A673 (cell line): ENCODE measurements around the gene FBXO11. TPM values are rescaled to one million over a fixed set of nuclear protein-coding genes. Genes with fewer than 3 reads are reported as not detected.

Experiments
- BruUV-seq: library from RNA; stranded (reverse); fragments of 400-500 nt; replicated peaks from 2 replicates; lab custom pipeline; 2021; lab: Mats Ljungman, UMichigan
- CTCF ChIA-PET: fragments of 300-600 bp; sonication (Branson Sonifier 250); formaldehyde crosslinking; loops from one replicate; lab custom pipeline; 2022; ENCODE audit warnings: antibody characterized with exemption; lab: Charles Lee
- POLR2A ChIA-PET: fragments of 300-600 bp; sonication (Branson Sonifier 250); formaldehyde crosslinking; loops from one replicate; lab custom pipeline; 2022; ENCODE audit warnings: antibody characterized with exemption; ENCODE audit not compliant: low non-redundant PET; lab: Charles Lee
- DNase-seq: peaks from one replicate; pipeline ENCODE4 v3.0.0-alpha.2; 2015; ENCODE audit warnings: low spot score
- H3K27ac ChIP-seq: fragments of 200-600 bp; sonication (generic); 2 replicates; pipeline ENCODE4 v1.5.1; 2016; ENCODE audit warnings: mixed run types, low read depth, mild to moderate bottlenecking, mixed read lengths, antibody characterized with exemption, low read length; ENCODE audit not compliant: poor library complexity, severe bottlenecking
- H3K27me3 ChIP-seq: fragments of 200-600 bp; sonication (generic); replicated peaks from 2 replicates; pipeline ENCODE4 v1.6.1; 2017; ENCODE audit warnings: mixed run types, low read depth, mild to moderate bottlenecking, mixed read lengths, antibody characterized with exemption, low read length; ENCODE audit not compliant: insufficient read depth, poor library complexity
- H3K36me3 ChIP-seq: fragments of 200-600 bp; sonication (generic); 2 replicates; pipeline ENCODE4 v1.6.1; 2016; ENCODE audit warnings: mixed run types, mild to moderate bottlenecking, mixed read lengths, antibody characterized with exemption, low read length; ENCODE audit not compliant: insufficient read depth, poor library complexity, severe bottlenecking
- H3K4me1 ChIP-seq: fragments of 200-600 bp; sonication (generic); 2 replicates; pipeline ENCODE4 v1.6.1; 2017; ENCODE audit warnings: mixed run types, mild to moderate bottlenecking, mixed read lengths, antibody characterized with exemption, low read length; ENCODE audit not compliant: insufficient read depth, poor library complexity, severe bottlenecking
- H3K4me3 ChIP-seq: fragments of 200-600 bp; sonication (generic); 2 replicates; pipeline ENCODE4 v1.5.1; 2016; ENCODE audit warnings: low read depth, mixed run types, mild to moderate bottlenecking, mixed read lengths, low read length; ENCODE audit not compliant: poor library complexity, severe bottlenecking
- H3K9me3 ChIP-seq: fragments of 200-600 bp; sonication (generic); 2 replicates; pipeline ENCODE4 v1.6.1; 2016; ENCODE audit warnings: mixed run types, low read depth, mild to moderate bottlenecking, mixed read lengths, antibody characterized with exemption, low read length; ENCODE audit not compliant: poor library complexity, severe bottlenecking
- CTCF ChIP-seq: fragments of 300-800, 200-600 bp; sonication (generic); conservative IDR thresholded peaks from 2 replicates; pipeline ENCODE4 v1.5.1; 2017; ENCODE audit warnings: low read depth, mild to moderate bottlenecking, antibody characterized with exemption, low read length, moderate library complexity, mixed read lengths
- EZH2 ChIP-seq: fragments of 200-600 bp; sonication (generic); IDR thresholded peaks from 2 replicates; pipeline ENCODE4 v1.6.1; 2017; ENCODE audit warnings: borderline replicate concordance, low read depth, mild to moderate bottlenecking, mixed read lengths, antibody characterized with exemption, low read length; ENCODE audit not compliant: poor library complexity, severe bottlenecking
- intact Hi-C: fragments of 100-400 bp; cut with micrococcal nuclease; formaldehyde crosslinking; loops from one replicate; pipeline ENCODE4 v1.10.0; 2022; ENCODE audit not compliant: unreplicated experiment
- total RNA-seq: library from RNA; stranded (reverse); gene quantifications from 2 replicates; pipeline ENCODE4 v1.2.3, GENCODE V29; 2021

FBXO11 gene
- total RNA-seq, 1 experiment from 2014 or later: 84.0 TPM

GRCh38 chr2:47818777-47819176, 87.5 kb downstream of the FBXO11 start:
- no peak overlapping the region for H3K27ac ChIP-seq
- no peak for DNase-seq
- no TSS peak for BruUV-seq
- no peaks in the 10 kb centered on the region for H3K4me1 ChIP-seq
- ChIA-PET CTCF (no interaction called here), POLR2A (no interaction called here)
- no peaks in the 10 kb centered on the region for H3K9me3 ChIP-seq
- H3K27me3 ChIP-seq: no peaks in the 10 kb centered on the region
- no peak for TF ChIP-seq EZH2
- H3K36me3 ChIP-seq: peaks cover 84% of the 10 kb centered on the region
- H3K4me3 ChIP-seq: no peak overlapping the region
- intact Hi-C loops: no loop called here

- Histone ChIP-seq H3K4me1 (no peaks in the 10 kb centered on the region), H3K27ac (no peak overlapping the region), H3K36me3 (peaks cover 75% of the 10 kb centered on the region), H3K4me3 (no peak overlapping the region), H3K9me3 (no peaks in the 10 kb centered on the region), H3K27me3 (no peaks in the 10 kb centered on the region)
- intact Hi-C loops: no loop called here
- no TSS peak for BruUV-seq
- CTCF ChIA-PET: no interaction called here
- TF ChIP-seq EZH2 (no peak), CTCF (no peak)
- POLR2A ChIA-PET: no interaction called here
- DNase-seq: no peak
These were observed 90.5 kb downstream of the FBXO11 start for GRCh38 chr2:47815764-47816163.

- ChIA-PET POLR2A (no interaction called here), CTCF (no interaction called here)
- Histone ChIP-seq H3K4me1 (no peaks in the 10 kb centered on the region), H3K27ac (no peak overlapping the region), H3K9me3 (no peaks in the 10 kb centered on the region), H3K36me3 (peaks cover 75% of the 10 kb centered on the region), H3K4me3 (no peak overlapping the region), H3K27me3 (no peaks in the 10 kb centered on the region)
- DNase-seq: no peak
- intact Hi-C loops: loop anchor here (2.0 kb wide), 1 partner anchor 15 kb away; no protein-coding TSS in a partner anchor
- no TSS peak for BruUV-seq
- TF ChIP-seq EZH2: no peak
- no peak for TF ChIP-seq CTCF
These were observed 94.6 kb downstream of the FBXO11 start for GRCh38 chr2:47811668-47812067.

- CTCF ChIA-PET: no interaction called here
- TF ChIP-seq EZH2 (no peak), CTCF (no peak)
- POLR2A ChIA-PET: no interaction called here
- H3K4me3 ChIP-seq: no peak overlapping the region
- no peaks in the 10 kb centered on the region for H3K27me3 ChIP-seq
- no peak for DNase-seq
- H3K4me1 ChIP-seq: peaks cover 4% of the 10 kb centered on the region
- H3K9me3 ChIP-seq: no peaks in the 10 kb centered on the region
- H3K27ac ChIP-seq: no peak overlapping the region
- intact Hi-C loops: loop anchor here (2.0 kb wide), 1 partner anchor 14 kb away; no protein-coding TSS in a partner anchor
- BruUV-seq: no TSS peak
- peaks cover 79% of the 10 kb centered on the region for H3K36me3 ChIP-seq
These were observed 95.4 kb downstream of the FBXO11 start for GRCh38 chr2:47810850-47811249.
